IMR-90 (cell line): ENCODE measurements around the gene MIR17HG. TPM values are rescaled to one million over a fixed set of nuclear protein-coding genes. Genes with fewer than 3 reads are reported as not detected.

Source experiments
- ATAC-seq: fragments of 200-7000 bp; cut with Tn5 transposase; 2 replicates; pipeline ENCODE4 v1.9.1; 2020; ENCODE audit warnings: low read depth, mild to moderate bottlenecking, moderate library complexity
- BruUV-seq: library from RNA; stranded (reverse); fragments of 400-500 nt; replicated peaks from 2 replicates; lab custom pipeline; 2021; lab: Mats Ljungman, UMichigan
- CTCF ChIA-PET: fragments of 300-600 bp; formaldehyde crosslinking; extraction: SDS; loops from one replicate; lab custom pipeline; 2021; ENCODE audit warnings: antibody characterized with exemption; lab: Yijun Ruan, JAX
- POLR2A ChIA-PET: fragments of 300-600 bp; sonication (Branson Sonifier 250); formaldehyde crosslinking; loops from one replicate; lab custom pipeline; 2022; ENCODE audit warnings: antibody characterized with exemption; ENCODE audit not compliant: unreplicated experiment; lab: Charles Lee
- DNase-seq: peaks from one replicate; pipeline ENCODE4 v3.0.0; 2013
- H2AFZ ChIP-seq: replicated peaks from 2 replicates; pipeline ENCODE3; 2013; ENCODE audit warnings: low read length, mild to moderate bottlenecking; ENCODE audit not compliant: poor library complexity
- H2AK5ac ChIP-seq: 2 replicates; pipeline ENCODE4 v1.6.1; 2013; ENCODE audit warnings: low read depth, low read length, inconsistent platforms
- H2AK9ac ChIP-seq: replicated peaks from 2 replicates; pipeline ENCODE3; 2013; ENCODE audit warnings: mild to moderate bottlenecking, low read depth, low read length, moderate library complexity; ENCODE audit not compliant: poor library complexity
- H2BK120ac ChIP-seq: 2 replicates; pipeline ENCODE4 v1.6.1; 2013; ENCODE audit warnings: low read depth, low read length, inconsistent platforms
- H2BK15ac ChIP-seq: 3 replicates; pipeline ENCODE4 v1.6.1; 2013; ENCODE audit warnings: low read depth, low read length, inconsistent platforms
- H2BK20ac ChIP-seq: 2 replicates; pipeline ENCODE4 v1.6.1; 2013; ENCODE audit warnings: low read depth, mild to moderate bottlenecking, inconsistent platforms, low read length, moderate library complexity
- H2BK5ac ChIP-seq: 2 replicates; pipeline ENCODE4 v1.6.1; 2013; ENCODE audit warnings: mild to moderate bottlenecking, low read depth, low read length, inconsistent platforms; ENCODE audit not compliant: poor library complexity, severe bottlenecking
- H3K14ac ChIP-seq: replicated peaks from 2 replicates; pipeline ENCODE4 v1.6.1; 2013; ENCODE audit warnings: low read depth, low read length, inconsistent platforms
- H3K18ac ChIP-seq: 2 replicates; pipeline ENCODE4 v1.6.1; 2013; ENCODE audit warnings: low read depth, low read length, control low read depth
- H3K23ac ChIP-seq: 2 replicates; pipeline ENCODE4 v1.6.1; 2013; ENCODE audit warnings: low read depth, low read length, inconsistent platforms
- H3K27ac ChIP-seq: 2 replicates; pipeline ENCODE4 v1.5.1; 2013; ENCODE audit warnings: mild to moderate bottlenecking, control low read depth, low read length; ENCODE audit not compliant: insufficient read depth
- H3K27me3 ChIP-seq: 2 replicates; pipeline ENCODE4 v1.6.1; 2013; ENCODE audit warnings: low read length; ENCODE audit not compliant: control insufficient read depth, insufficient read depth
- H3K36me3 ChIP-seq: 2 replicates; pipeline ENCODE4 v1.6.1; 2013; ENCODE audit warnings: low read length, mixed read lengths; ENCODE audit not compliant: control insufficient read depth, insufficient read depth
- H3K4ac ChIP-seq: 2 replicates; pipeline ENCODE4 v1.6.1; 2013; ENCODE audit warnings: low read depth, low read length, inconsistent platforms
- H3K4me1 ChIP-seq: 2 replicates; pipeline ENCODE4 v1.6.1; 2013; ENCODE audit warnings: low read length, mixed read lengths; ENCODE audit not compliant: control insufficient read depth, insufficient read depth
- H3K4me2 ChIP-seq: 2 replicates; pipeline ENCODE4 v1.6.1; 2013; ENCODE audit warnings: low read depth, mild to moderate bottlenecking, control low read depth, low read length, moderate library complexity
- H3K4me3 ChIP-seq: 2 replicates; pipeline ENCODE4 v1.5.1; 2013; ENCODE audit warnings: low read depth, mild to moderate bottlenecking, control low read depth, low read length, moderate library complexity; ENCODE audit not compliant: insufficient read depth
- H3K56ac ChIP-seq: 2 replicates; pipeline ENCODE4 v1.6.1; 2013; ENCODE audit warnings: low read length, inconsistent platforms; ENCODE audit not compliant: insufficient read depth; ENCODE audit errors: extremely low read depth
- H3K79me1 ChIP-seq, 2 experiments: 2 replicates each; pipeline ENCODE4 v1.6.1; 2013; ENCODE audit warnings: low read length in 2 of 2, inconsistent platforms in 1 of 2, low read depth in 1 of 2
- H3K9ac ChIP-seq: 2 replicates; pipeline ENCODE4 v1.6.1; 2013; ENCODE audit warnings: low read depth, low read length, control low read depth
- H3K9me1 ChIP-seq: 2 replicates; pipeline ENCODE4 v1.6.1; 2013; ENCODE audit warnings: low read length, inconsistent platforms; ENCODE audit not compliant: insufficient read depth
- H3K9me3 ChIP-seq: 2 replicates; pipeline ENCODE4 v1.6.1; 2013; ENCODE audit warnings: low read length; ENCODE audit not compliant: control insufficient read depth, insufficient read depth
- H4K20me1 ChIP-seq: 2 replicates; pipeline ENCODE4 v1.6.1; 2013; ENCODE audit warnings: low read length, inconsistent platforms; ENCODE audit not compliant: insufficient read depth
- H4K5ac ChIP-seq: 2 replicates; pipeline ENCODE4 v1.6.1; 2013; ENCODE audit warnings: mild to moderate bottlenecking, low read depth, low read length, control low read depth
- H4K8ac ChIP-seq, 2 experiments: 2 replicates each; pipeline ENCODE4 v1.6.1; 2013; ENCODE audit warnings: low read depth in 2 of 2, low read length in 2 of 2, control low read depth in 1 of 2, inconsistent platforms in 1 of 2
- H4K91ac ChIP-seq: 2 replicates; pipeline ENCODE4 v1.6.1; 2013; ENCODE audit warnings: low read depth, low read length, inconsistent platforms; ENCODE audit not compliant: insufficient read depth
- BHLHE40 ChIP-seq: fragments of 150-350 bp; IDR thresholded peaks from 2 replicates; pipeline ENCODE4 v1.6.1; 2016; ENCODE audit warnings: mild to moderate bottlenecking, low read depth, low read length
- CEBPB ChIP-seq: IDR thresholded peaks from 2 replicates; pipeline ENCODE4 v1.6.1; 2012; ENCODE audit warnings: low read depth, low read length, improper control_type of control experiment
- CHD1 ChIP-seq: IDR thresholded peaks from 2 replicates; pipeline ENCODE4 v1.6.1; 2012; ENCODE audit warnings: low read depth, low read length, improper control_type of control experiment
- FOS ChIP-seq: fragments of 150-350 bp; IDR thresholded peaks from 2 replicates; pipeline ENCODE4 v1.6.1; 2016; ENCODE audit warnings: low read depth, low read length
- MAFK ChIP-seq: IDR thresholded peaks from 2 replicates; pipeline ENCODE4 v1.6.1; 2012; ENCODE audit warnings: low read depth, low read length, improper control_type of control experiment
- MAZ ChIP-seq: IDR thresholded peaks from 2 replicates; pipeline ENCODE4 v1.6.1; 2012; ENCODE audit warnings: low read depth, mild to moderate bottlenecking, low read length, improper control_type of control experiment, moderate library complexity, borderline replicate concordance
- MXI1 ChIP-seq: IDR thresholded peaks from 2 replicates; pipeline ENCODE4 v1.6.1; 2012; ENCODE audit warnings: low read depth, mild to moderate bottlenecking, low read length, moderate library complexity, borderline replicate concordance
- NFE2L2 ChIP-seq: fragments of 150-350 bp; IDR thresholded peaks from 2 replicates; pipeline ENCODE4 v1.6.1; 2016; ENCODE audit warnings: low read depth, mild to moderate bottlenecking, low read length
- POLR2A ChIP-seq: IDR thresholded peaks from 2 replicates; pipeline ENCODE4 v1.6.1; 2012; ENCODE audit warnings: mild to moderate bottlenecking, low read depth, low read length
- RAD21 ChIP-seq: IDR thresholded peaks from 2 replicates; pipeline ENCODE4 v1.6.1; 2012; ENCODE audit warnings: low read length, improper control_type of control experiment
- RFX5 ChIP-seq: IDR thresholded peaks from 2 replicates; pipeline ENCODE4 v1.8.0; 2012; ENCODE audit warnings: low read depth, mild to moderate bottlenecking, low read length, moderate library complexity
- WGBS, 2 experiments: methylation state at CpG; one replicate each; pipeline versions ENCODE4 v1.1.5 to v1.1.7; 2013; ENCODE audit warnings: missing lambda C conversion rate in 2 of 2; ENCODE audit not compliant: insufficient read length in 1 of 2; ENCODE audit errors: extremely low coverage in 2 of 2; 5-methylcytosine and 5-hydroxymethylcytosine counted together
- dilution Hi-C: fragments of 300-500 bp; cut with HindIII; formaldehyde crosslinking; loops from one replicate; pipeline ENCODE4 v1.14.3; 2018; ENCODE audit warnings: low sequenced_read_pairs; ENCODE audit not compliant: unreplicated experiment
- in situ Hi-C: fragments of 300-500 bp; cut with MboI; formaldehyde crosslinking; loops from 3 replicates; pipeline ENCODE4 v1.14.3; 2019; ENCODE audit warnings: low sequenced_read_pairs, inconsistent platforms, mixed read lengths
- intact Hi-C: fragments of 100-400 bp; cut with micrococcal nuclease; formaldehyde crosslinking; loops from 2 replicates; pipeline ENCODE4 v1.10.0; 2022
- polyA plus RNA-seq, 3 experiments: library from polyadenylated mRNA; depleted of rRNA; stranded (reverse); fragments of >200 nt; gene quantifications; 2 replicates each; pipeline ENCODE4 v1.2.3, GENCODE V29; 2012; ENCODE audit warnings: low replicate concordance in 1 of 3
- total RNA-seq: library from RNA; depleted of rRNA; stranded (reverse); fragments of >200 nt; gene quantifications from 2 replicates; pipeline ENCODE4 v1.2.3, GENCODE V29; 2012
- TF ChIP-seq, protein P1 (sequence below): fragments of 150-350 bp; IDR thresholded peaks from 2 replicates; pipeline ENCODE4 v1.6.1; 2017; ENCODE audit warnings: mild to moderate bottlenecking, antibody characterized with exemption, low read length, low read depth
- TF ChIP-seq, protein P2 (sequence below): conservative IDR thresholded peaks from 2 replicates; pipeline ENCODE4 v1.5.1; 2012; ENCODE audit warnings: mild to moderate bottlenecking, low read depth, low read length, improper control_type of control experiment
- TF ChIP-seq, protein P3 (sequence below): fragments of 150-350 bp; IDR thresholded peaks from 2 replicates; pipeline ENCODE4 v1.6.1; 2016; ENCODE audit warnings: low read depth, mild to moderate bottlenecking, low read length, moderate library complexity, borderline replicate concordance

MIR17HG gene
- total and polyA plus RNA-seq, 2 of the 4 experiments (the other 2 are of a cell fraction), result 0.77 to 3.0 TPM

DNA sequence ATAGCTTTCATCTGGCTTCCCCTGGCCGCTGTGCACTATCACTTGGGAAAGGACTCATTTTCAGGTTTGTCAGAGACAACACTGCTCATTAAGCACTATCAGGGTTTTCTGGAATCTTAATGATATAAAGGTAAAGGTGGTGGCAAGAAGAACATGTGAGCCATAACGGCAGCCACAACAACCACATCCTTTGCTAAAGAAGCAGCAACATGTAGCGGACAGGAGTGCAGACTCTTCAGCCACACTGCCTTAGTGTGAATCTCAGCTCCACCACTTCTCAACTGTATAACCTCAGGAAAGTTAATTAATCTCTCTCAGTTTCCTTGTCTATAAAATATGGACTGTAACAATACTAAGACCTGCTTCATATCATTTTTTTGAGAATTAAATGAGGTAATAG is 24.1 kb upstream of the MIR17HG start:
- intact Hi-C loops, result no loop called here
- no peaks in the 10 kb centered on the region for H3K36me3 ChIP-seq
- no peaks in the 10 kb centered on the region for H3K79me1 ChIP-seq
- H3K9ac ChIP-seq, result no peak overlapping the region
- H3K23ac ChIP-seq, result no peak overlapping the region
- dilution Hi-C loops, result no loop called here
- no peak overlapping the region for H3K18ac ChIP-seq
- DNase-seq (no peak), ATAC-seq (no peak)
- H2BK5ac ChIP-seq, result no peak overlapping the region
- no peak overlapping the region for H2AK5ac ChIP-seq
- no peak overlapping the region for H3K56ac ChIP-seq
- H4K5ac ChIP-seq, result no peak overlapping the region
- no peak overlapping the region for H3K4ac ChIP-seq
- H3K27me3 ChIP-seq, result no peaks in the 10 kb centered on the region
- no peak overlapping the region for H2AFZ ChIP-seq
- H3K27ac ChIP-seq, result no peak overlapping the region
- BruUV-seq, result no TSS peak
- ChIA-PET POLR2A (no interaction called here), CTCF (interaction anchor here (0.7 kb wide), 1 partner anchor 17 kb away, joined by 3 read pairs; no protein-coding TSS in a partner anchor)
- no peaks in the 10 kb centered on the region for H3K9me1 ChIP-seq
- no CpG with 5 or more reads among the region's 3 CpGs for WGBS, 2 experiments
- no peaks in the 10 kb centered on the region for H4K20me1 ChIP-seq
- H3K4me3 ChIP-seq, result no peak overlapping the region
- H3K4me1 ChIP-seq, result no peaks in the 10 kb centered on the region
- H4K91ac ChIP-seq, result no peak overlapping the region
- no peak overlapping the region for H2BK120ac ChIP-seq
- no peak overlapping the region for H3K14ac ChIP-seq
- no peak overlapping the region for H2AK9ac ChIP-seq
- no peak overlapping the region for H2BK15ac ChIP-seq
- no peak overlapping the region for H2BK20ac ChIP-seq
- H3K4me2 ChIP-seq, result no peak overlapping the region
- H3K9me3 ChIP-seq, result no peaks in the 10 kb centered on the region
- TF ChIP-seq RFX5, result no peak
- TF ChIP-seq NFE2L2, result no peak
- TF ChIP-seq MAZ, result no peak
- no peak for TF ChIP-seq MXI1
- TF ChIP-seq, protein P1, sequence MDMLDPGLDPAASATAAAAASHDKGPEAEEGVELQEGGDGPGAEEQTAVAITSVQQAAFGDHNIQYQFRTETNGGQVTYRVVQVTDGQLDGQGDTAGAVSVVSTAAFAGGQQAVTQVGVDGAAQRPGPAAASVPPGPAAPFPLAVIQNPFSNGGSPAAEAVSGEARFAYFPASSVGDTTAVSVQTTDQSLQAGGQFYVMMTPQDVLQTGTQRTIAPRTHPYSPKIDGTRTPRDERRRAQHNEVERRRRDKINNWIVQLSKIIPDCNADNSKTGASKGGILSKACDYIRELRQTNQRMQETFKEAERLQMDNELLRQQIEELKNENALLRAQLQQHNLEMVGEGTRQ, result no peak
- TF ChIP-seq CHD1, result no peak
- TF ChIP-seq, protein P2, sequence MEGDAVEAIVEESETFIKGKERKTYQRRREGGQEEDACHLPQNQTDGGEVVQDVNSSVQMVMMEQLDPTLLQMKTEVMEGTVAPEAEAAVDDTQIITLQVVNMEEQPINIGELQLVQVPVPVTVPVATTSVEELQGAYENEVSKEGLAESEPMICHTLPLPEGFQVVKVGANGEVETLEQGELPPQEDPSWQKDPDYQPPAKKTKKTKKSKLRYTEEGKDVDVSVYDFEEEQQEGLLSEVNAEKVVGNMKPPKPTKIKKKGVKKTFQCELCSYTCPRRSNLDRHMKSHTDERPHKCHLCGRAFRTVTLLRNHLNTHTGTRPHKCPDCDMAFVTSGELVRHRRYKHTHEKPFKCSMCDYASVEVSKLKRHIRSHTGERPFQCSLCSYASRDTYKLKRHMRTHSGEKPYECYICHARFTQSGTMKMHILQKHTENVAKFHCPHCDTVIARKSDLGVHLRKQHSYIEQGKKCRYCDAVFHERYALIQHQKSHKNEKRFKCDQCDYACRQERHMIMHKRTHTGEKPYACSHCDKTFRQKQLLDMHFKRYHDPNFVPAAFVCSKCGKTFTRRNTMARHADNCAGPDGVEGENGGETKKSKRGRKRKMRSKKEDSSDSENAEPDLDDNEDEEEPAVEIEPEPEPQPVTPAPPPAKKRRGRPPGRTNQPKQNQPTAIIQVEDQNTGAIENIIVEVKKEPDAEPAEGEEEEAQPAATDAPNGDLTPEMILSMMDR, result no peak
- no peak for TF ChIP-seq CEBPB
- no peak for TF ChIP-seq BHLHE40
- TF ChIP-seq, protein P3, sequence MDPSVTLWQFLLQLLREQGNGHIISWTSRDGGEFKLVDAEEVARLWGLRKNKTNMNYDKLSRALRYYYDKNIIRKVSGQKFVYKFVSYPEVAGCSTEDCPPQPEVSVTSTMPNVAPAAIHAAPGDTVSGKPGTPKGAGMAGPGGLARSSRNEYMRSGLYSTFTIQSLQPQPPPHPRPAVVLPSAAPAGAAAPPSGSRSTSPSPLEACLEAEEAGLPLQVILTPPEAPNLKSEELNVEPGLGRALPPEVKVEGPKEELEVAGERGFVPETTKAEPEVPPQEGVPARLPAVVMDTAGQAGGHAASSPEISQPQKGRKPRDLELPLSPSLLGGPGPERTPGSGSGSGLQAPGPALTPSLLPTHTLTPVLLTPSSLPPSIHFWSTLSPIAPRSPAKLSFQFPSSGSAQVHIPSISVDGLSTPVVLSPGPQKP, result no peak
- TF ChIP-seq RAD21, result no peak
- no peak for TF ChIP-seq MAFK
- TF ChIP-seq FOS, result no peak
- TF ChIP-seq POLR2A, result no peak
- H4K8ac ChIP-seq, result no peak overlapping the region
- in situ Hi-C loops, result no loop called here
